BJ (cell line): ENCODE results near the gene STK11IP. TPM values are rescaled to one million over a fixed set of nuclear protein-coding genes. Genes with fewer than 3 reads are reported as not detected.

ENCODE experiments used
- CTCF ChIA-PET: fragments of 350-600 bp; formaldehyde crosslinking; extraction: SDS; loops from one replicate; lab custom pipeline; 2021; ENCODE audit warnings: antibody characterized with exemption, inconsistent platforms; lab: Yijun Ruan, JAX
- POLR2A ChIA-PET: fragments of 300-600 bp; sonication (Branson Sonifier 250); formaldehyde crosslinking; extraction: SDS; loops from one replicate; lab custom pipeline; 2021; ENCODE audit warnings: antibody characterized with exemption; lab: Charles Lee
- DNase-seq: peaks from one replicate; pipeline ENCODE4 v3.0.0-alpha.2; 2011; ENCODE audit warnings: low read depth
- H3K27me3 ChIP-seq: 2 replicates; pipeline ENCODE4 v1.6.0; 2011; ENCODE audit warnings: low read length; ENCODE audit not compliant: control insufficient read depth, insufficient read depth
- H3K36me3 ChIP-seq: 2 replicates; pipeline ENCODE4 v1.5.1; 2011; ENCODE audit warnings: low read length; ENCODE audit not compliant: control insufficient read depth, insufficient read depth
- H3K4me3 ChIP-seq: 2 replicates; pipeline ENCODE4 v1.5.1; 2011; ENCODE audit warnings: low read depth, mild to moderate bottlenecking, control low read depth, low read length
- polyA plus RNA-seq: library from polyadenylated mRNA; depleted of rRNA; stranded (reverse); fragments of >200 nt; gene quantifications from 2 replicates; pipeline ENCODE4 v1.2.3, GENCODE V29; 2011
- TF ChIP-seq, protein P1 (sequence below): IDR thresholded peaks from 2 replicates; pipeline ENCODE4 v1.5.1; 2011; ENCODE audit warnings: low read depth, mild to moderate bottlenecking, control low read depth, inconsistent platforms, low read length, moderate library complexity; ENCODE audit not compliant: insufficient read depth

Gene STK11IP
- polyA plus RNA-seq, 1 experiment, result 21.0 TPM

DNA sequence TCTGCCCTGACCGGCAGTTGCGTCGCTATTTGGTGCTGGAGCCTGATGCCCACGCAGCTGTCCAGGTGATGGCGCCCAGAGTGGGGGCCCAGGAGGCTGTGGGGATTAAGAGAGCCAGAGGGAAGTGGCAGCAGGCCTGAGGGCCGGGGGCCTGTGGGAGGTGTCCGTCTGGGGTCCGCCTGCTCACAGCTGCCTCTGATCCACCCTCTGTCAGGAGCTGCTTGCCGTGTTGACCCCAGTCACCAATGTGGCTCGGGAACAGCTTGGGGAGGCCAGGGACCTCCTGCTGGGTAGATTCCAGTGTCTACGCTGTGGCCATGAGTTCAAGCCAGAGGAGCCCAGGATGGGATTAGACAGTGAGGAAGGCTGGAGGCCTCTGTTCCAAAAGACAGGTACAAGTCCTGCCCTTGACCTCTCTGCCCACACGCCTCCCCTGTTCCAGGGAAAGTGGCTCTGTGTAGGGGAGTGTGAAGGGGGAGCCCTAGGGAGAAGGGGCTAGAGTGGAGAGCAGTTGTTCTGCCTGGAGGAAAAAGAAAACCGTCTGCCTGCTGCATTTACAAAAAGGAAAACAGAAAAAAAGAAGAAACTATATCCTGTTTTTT, 11.6 kb downstream of the STK11IP start:
- DNase-seq, result no peak
- peaks cover 33% of the 10 kb centered on the region for H3K36me3 ChIP-seq
- no peak overlapping the region for H3K4me3 ChIP-seq
- TF ChIP-seq, protein P1, sequence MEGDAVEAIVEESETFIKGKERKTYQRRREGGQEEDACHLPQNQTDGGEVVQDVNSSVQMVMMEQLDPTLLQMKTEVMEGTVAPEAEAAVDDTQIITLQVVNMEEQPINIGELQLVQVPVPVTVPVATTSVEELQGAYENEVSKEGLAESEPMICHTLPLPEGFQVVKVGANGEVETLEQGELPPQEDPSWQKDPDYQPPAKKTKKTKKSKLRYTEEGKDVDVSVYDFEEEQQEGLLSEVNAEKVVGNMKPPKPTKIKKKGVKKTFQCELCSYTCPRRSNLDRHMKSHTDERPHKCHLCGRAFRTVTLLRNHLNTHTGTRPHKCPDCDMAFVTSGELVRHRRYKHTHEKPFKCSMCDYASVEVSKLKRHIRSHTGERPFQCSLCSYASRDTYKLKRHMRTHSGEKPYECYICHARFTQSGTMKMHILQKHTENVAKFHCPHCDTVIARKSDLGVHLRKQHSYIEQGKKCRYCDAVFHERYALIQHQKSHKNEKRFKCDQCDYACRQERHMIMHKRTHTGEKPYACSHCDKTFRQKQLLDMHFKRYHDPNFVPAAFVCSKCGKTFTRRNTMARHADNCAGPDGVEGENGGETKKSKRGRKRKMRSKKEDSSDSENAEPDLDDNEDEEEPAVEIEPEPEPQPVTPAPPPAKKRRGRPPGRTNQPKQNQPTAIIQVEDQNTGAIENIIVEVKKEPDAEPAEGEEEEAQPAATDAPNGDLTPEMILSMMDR, result no peak
- CTCF ChIA-PET, result interaction anchor here (0.7 kb wide), 1 partner anchor 34 kb away, joined by 3 read pairs; no protein-coding TSS in a partner anchor
- POLR2A ChIA-PET, result no interaction called here
- no peaks in the 10 kb centered on the region for H3K27me3 ChIP-seq

DNA sequence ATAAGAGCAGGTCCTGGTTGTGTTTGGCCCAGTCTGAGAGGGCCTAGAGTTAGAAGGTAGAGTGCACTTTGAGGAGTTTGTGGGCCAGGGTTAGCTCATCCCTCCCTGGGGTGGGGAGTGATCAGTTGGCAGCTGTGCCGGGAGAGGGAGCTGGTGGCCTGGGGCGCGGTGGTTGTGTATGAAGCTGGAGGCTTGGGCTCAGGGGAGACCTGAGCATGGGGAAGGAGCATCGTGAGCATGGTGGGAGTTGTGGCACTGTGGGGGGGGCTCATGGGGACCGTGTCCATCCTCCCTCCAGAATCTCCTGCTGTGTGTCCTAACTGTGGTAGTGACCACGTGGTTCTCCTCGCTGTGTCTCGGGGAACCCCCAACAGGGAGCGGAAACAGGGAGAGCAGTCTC, 13.6 kb downstream of the STK11IP start:
- no peak for DNase-seq
- ChIA-PET POLR2A (no interaction called here), CTCF (interaction anchor here (1.1 to 1.3 kb wide), 2 partner anchors 8 to 11 kb away, joined by 3 read pairs; no protein-coding TSS in a partner anchor)
- Histone ChIP-seq H3K36me3 (peaks cover 35% of the 10 kb centered on the region), H3K27me3 (no peaks in the 10 kb centered on the region), H3K4me3 (no peak overlapping the region)
- TF ChIP-seq, protein P1, result no peak

DNA sequence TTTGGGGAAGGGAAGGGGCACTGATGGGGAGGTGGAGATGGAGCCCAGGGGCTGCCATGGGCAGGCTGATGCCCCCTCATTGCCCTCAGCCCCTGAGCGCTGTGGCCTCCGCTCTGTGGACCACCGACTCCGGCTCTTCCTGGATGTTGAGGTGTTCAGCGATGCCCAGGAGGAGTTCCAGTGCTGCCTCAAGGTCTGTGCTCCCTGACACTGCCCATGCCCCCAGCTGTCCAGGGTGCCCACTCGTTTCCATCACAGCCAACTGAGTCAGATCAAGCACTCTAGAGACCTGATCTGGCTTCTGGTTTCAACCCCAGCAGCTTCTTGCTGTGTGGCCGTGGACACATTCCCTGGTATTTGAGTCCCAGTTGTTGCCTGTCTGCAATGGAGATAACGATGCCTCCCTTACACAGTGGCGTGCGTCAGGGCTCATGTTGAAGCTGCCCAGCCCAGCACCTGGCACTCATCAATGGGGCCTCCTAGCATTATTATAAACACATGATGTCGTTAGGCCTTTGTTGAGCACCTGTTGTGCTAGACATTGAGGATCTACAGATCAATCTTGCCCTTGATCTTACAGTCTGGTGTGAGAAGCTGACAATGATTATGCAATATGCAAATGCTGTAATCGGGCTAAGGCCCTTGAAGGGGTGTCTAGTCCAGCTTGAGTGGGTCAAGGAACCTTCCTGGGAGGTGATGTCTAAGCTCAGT, 14.4 kb downstream of the STK11IP start:
- H3K36me3 ChIP-seq, result peaks cover 30% of the 10 kb centered on the region
- CTCF ChIA-PET, result interaction anchor here (1.2 to 1.4 kb wide), 2 partner anchors 52 to 77 kb away, joined by 3 to 7 read pairs; no protein-coding TSS in a partner anchor
- H3K27me3 ChIP-seq, result no peaks in the 10 kb centered on the region
- TF ChIP-seq, protein P1, result no peak
- DNase-seq, result no peak
- POLR2A ChIA-PET, result no interaction called here
- no peak overlapping the region for H3K4me3 ChIP-seq

DNA sequence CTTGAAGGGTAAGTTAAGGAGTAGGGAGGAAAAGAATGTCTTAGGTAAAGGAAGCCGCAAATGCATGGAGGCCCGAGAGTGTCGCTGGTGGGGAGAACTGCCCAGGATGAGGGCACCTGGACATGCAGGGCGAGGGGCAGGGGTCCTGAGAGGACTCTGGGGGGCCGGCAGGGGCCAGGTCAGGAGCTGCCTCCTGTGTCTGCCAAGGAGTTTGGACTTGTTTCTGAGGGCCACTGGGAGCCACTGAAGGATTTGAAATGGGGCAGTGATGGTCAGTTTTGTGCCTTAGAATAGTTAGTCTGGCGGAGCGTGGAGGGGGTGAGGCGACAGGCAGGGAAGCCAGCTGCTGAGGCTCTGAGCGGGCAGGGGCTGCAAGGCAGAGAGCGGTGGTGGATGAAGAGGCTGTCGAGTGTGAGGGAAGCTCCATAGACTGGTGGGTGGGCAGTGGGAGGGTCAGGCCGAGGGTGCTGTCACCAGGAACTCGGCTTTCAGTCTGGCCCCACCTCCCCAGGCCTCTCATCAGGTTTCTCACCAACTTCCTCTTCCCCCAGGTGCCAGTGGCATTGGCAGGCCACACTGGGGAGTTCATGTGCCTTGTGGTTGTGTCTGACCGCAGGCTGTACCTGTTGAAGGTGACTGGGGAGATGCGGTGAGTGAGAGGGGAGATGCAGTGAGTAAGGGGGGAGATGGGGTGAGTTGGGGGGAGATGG, 15.1 kb downstream of the STK11IP start:
- TF ChIP-seq, protein P1, result no peak
- ChIA-PET POLR2A (no interaction called here), CTCF (interaction anchor here (1.2 to 1.4 kb wide), 2 partner anchors 53 to 76 kb away, joined by 3 to 7 read pairs; no protein-coding TSS in a partner anchor)
- no peaks in the 10 kb centered on the region for H3K27me3 ChIP-seq
- no peak for DNase-seq
- peaks cover 29% of the 10 kb centered on the region for H3K36me3 ChIP-seq
- no peak overlapping the region for H3K4me3 ChIP-seq
